ENCODE results near the gene STK32C. TPM values are rescaled to one million over a fixed set of nuclear protein-coding genes. Genes with fewer than 3 reads are reported as not detected.

Gene STK32C
- total RNA-seq, 1 donor from 2014 or later: 69.2 TPM

- peaks cover 3% of the 10 kb centered on the region for H3K27me3 Mint-ChIP-seq (ENCODE audit: unreplicated experiment)
- DNase-seq: no peak
- H3K27ac Mint-ChIP-seq (ENCODE audit: unreplicated experiment): no peak overlapping the region
- H3K4me1 Mint-ChIP-seq (ENCODE audit: low read depth, unreplicated experiment): peaks cover 13% of the 10 kb centered on the region
- no peaks in the 10 kb centered on the region for H3K36me3 Mint-ChIP-seq (ENCODE audit: unreplicated experiment)
- no peak for TF ChIP-seq CTCF (IDR thresholded peaks at IDR 0.05; ENCODE audit: partially characterized antibody, unreplicated experiment)
- no peak overlapping the region for H3K4me3 Mint-ChIP-seq (ENCODE audit: unreplicated experiment)
- peaks cover 5% of the 10 kb centered on the region for H3K9me3 Mint-ChIP-seq (ENCODE audit: unreplicated experiment)
Measured at GRCh38 chr10:132257271-132257670, 50.5 kb downstream of the STK32C start.

GRCh38 chr10:132256866-132257265, 50.9 kb downstream of the STK32C start:
- H3K36me3 Mint-ChIP-seq (ENCODE audit: unreplicated experiment): no peaks in the 10 kb centered on the region
- peaks cover 3% of the 10 kb centered on the region for H3K27me3 Mint-ChIP-seq (ENCODE audit: unreplicated experiment)
- peaks cover 10% of the 10 kb centered on the region for H3K4me1 Mint-ChIP-seq (ENCODE audit: low read depth, unreplicated experiment)
- H3K9me3 Mint-ChIP-seq (ENCODE audit: unreplicated experiment): peaks cover 5% of the 10 kb centered on the region
- no peak overlapping the region for H3K4me3 Mint-ChIP-seq (ENCODE audit: unreplicated experiment)
- TF ChIP-seq CTCF (IDR thresholded peaks at IDR 0.05; ENCODE audit: partially characterized antibody, unreplicated experiment): no peak
- no peak overlapping the region for H3K27ac Mint-ChIP-seq (ENCODE audit: unreplicated experiment)
- DNase-seq: no peak

- peaks cover 3% of the 10 kb centered on the region for H3K27me3 Mint-ChIP-seq (ENCODE audit: unreplicated experiment)
- DNase-seq: no peak
- H3K27ac Mint-ChIP-seq (ENCODE audit: unreplicated experiment): no peak overlapping the region
- no peak for TF ChIP-seq CTCF (IDR thresholded peaks at IDR 0.05; ENCODE audit: partially characterized antibody, unreplicated experiment)
- no peak overlapping the region for H3K4me3 Mint-ChIP-seq (ENCODE audit: unreplicated experiment)
- H3K36me3 Mint-ChIP-seq (ENCODE audit: unreplicated experiment): no peaks in the 10 kb centered on the region
- H3K4me1 Mint-ChIP-seq (ENCODE audit: low read depth, unreplicated experiment): peaks cover 5% of the 10 kb centered on the region
- peaks cover 5% of the 10 kb centered on the region for H3K9me3 Mint-ChIP-seq (ENCODE audit: unreplicated experiment)
Measured at GRCh38 chr10:132255489-132256344, 52.0 kb downstream of the STK32C start.

DNA sequence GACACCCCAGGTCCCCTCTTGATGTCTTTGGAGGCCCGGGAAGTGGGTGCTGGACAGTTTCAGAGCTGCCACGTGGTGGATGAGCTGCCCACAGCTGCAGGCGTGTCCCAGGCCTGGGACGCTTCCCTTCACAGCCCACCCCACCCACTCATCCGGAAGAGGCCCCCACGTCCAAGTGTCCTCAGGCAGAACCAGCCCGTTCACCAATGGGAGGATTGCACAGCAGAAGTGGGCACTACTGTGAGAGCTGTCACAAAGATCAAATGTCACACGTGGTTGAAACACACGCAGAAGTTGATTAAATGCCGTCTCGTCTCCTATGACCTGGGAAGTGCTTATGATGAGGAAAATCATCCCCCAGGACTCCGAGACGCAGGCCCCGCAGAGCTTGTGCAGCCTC, 52.9 kb downstream of the STK32C start:
- Mint-ChIP-seq H3K27me3 (ENCODE audit: unreplicated experiment) (peaks cover 3% of the 10 kb centered on the region), H3K36me3 (ENCODE audit: unreplicated experiment) (no peaks in the 10 kb centered on the region), H3K4me3 (ENCODE audit: unreplicated experiment) (no peak overlapping the region), H3K27ac (ENCODE audit: unreplicated experiment) (no peak overlapping the region), H3K9me3 (ENCODE audit: unreplicated experiment) (peaks cover 5% of the 10 kb centered on the region), H3K4me1 (ENCODE audit: low read depth, unreplicated experiment) (peaks cover 5% of the 10 kb centered on the region)
- DNase-seq: no peak
- no peak for TF ChIP-seq CTCF (IDR thresholded peaks at IDR 0.05; ENCODE audit: partially characterized antibody, unreplicated experiment)

- H3K4me3 Mint-ChIP-seq (ENCODE audit: unreplicated experiment): no peak overlapping the region
Measured at GRCh38 chr10:132253092-132253687, 54.6 kb downstream of the STK32C start.

More at GRCh38 chr10:132253092-132253687, 54.6 kb downstream of the STK32C start:
- no peak for DNase-seq
- Mint-ChIP-seq H3K27ac (ENCODE audit: unreplicated experiment) (no peak overlapping the region), H3K27me3 (ENCODE audit: unreplicated experiment) (peaks cover 3% of the 10 kb centered on the region), H3K9me3 (ENCODE audit: unreplicated experiment) (peaks cover 2% of the 10 kb centered on the region), H3K4me1 (ENCODE audit: low read depth, unreplicated experiment) (peaks cover 5% of the 10 kb centered on the region), H3K36me3 (ENCODE audit: unreplicated experiment) (no peaks in the 10 kb centered on the region)
- no peak for TF ChIP-seq CTCF (IDR thresholded peaks at IDR 0.05; ENCODE audit: partially characterized antibody, unreplicated experiment)

Measured in glutamatergic neuron (in vitro differentiated cells).